ENCODE measurements around the gene DNASE2B. TPM values are rescaled to one million over a fixed set of nuclear protein-coding genes. Genes with fewer than 3 reads are reported as not detected.

Gene DNASE2B
- total RNA-seq, 1 experiment from 2014 or later, result not detected

- Histone ChIP-seq H2AFZ (ENCODE audit: low read length) (no peak overlapping the region), H4K8ac (replicated peaks; ENCODE audit: insufficient read length, low read depth, low read length) (no peak overlapping the region), H3K23me2 (ENCODE audit: insufficient read length, low read depth, low read length, poor library complexity, severe bottlenecking) (no peaks in the 10 kb centered on the region), H2BK120ac (ENCODE audit: low read depth, low read length, poor library complexity, severe bottlenecking) (no peak overlapping the region), H2BK15ac (ENCODE audit: low read depth, low read length) (no peak overlapping the region), H3K79me2 (ENCODE audit: insufficient read depth, low read length) (no peaks in the 10 kb centered on the region), H4K20me1 (ENCODE audit: control insufficient read depth, insufficient read depth, insufficient read length) (no peaks in the 10 kb centered on the region), H3K4me2 (ENCODE audit: insufficient read depth, insufficient read length, low read length) (no peak overlapping the region), H3K4ac (ENCODE audit: low read depth, low read length) (no peak overlapping the region), H4K5ac (ENCODE audit: insufficient read length, low read depth, low read length) (no peak overlapping the region), H3K56ac (ENCODE audit: insufficient read length, low read depth, low read length) (no peak overlapping the region), H3K18ac (ENCODE audit: insufficient read length, low read depth, low read length) (no peak overlapping the region), H3K27me3 (ENCODE audit: insufficient read depth, low read length) (no peaks in the 10 kb centered on the region), H3T11ph (ENCODE audit: low read length) (no peak overlapping the region), H2AK5ac (ENCODE audit: insufficient read length, low read length) (no peak overlapping the region), H4K91ac (ENCODE audit: insufficient read length, low read depth, low read length) (no peak overlapping the region), H3K23ac (ENCODE audit: insufficient read length, low read depth, low read length) (no peak overlapping the region), H3K27ac (ENCODE audit: insufficient read length, low read depth, low read length) (no peak overlapping the region), H3K9ac (ENCODE audit: extremely low read depth, insufficient read length, low read length) (no peak overlapping the region), H3K4me1 (ENCODE audit: insufficient read depth, low read length) (no peaks in the 10 kb centered on the region), H3K79me1 (ENCODE audit: insufficient read depth, low read depth, low read length, poor library complexity, severe bottlenecking) (no peaks in the 10 kb centered on the region), H3K14ac (ENCODE audit: insufficient read depth, low read length) (no peak overlapping the region), H3K9me3 (ENCODE audit: control insufficient read depth, low read depth, low read length) (no peaks in the 10 kb centered on the region), H2BK12ac (ENCODE audit: insufficient read length, low read depth, low read length) (no peak overlapping the region), H2BK5ac (ENCODE audit: insufficient read length, low read length) (no peak overlapping the region), H2BK20ac (ENCODE audit: low read depth, low read length, poor library complexity, severe bottlenecking) (no peak overlapping the region)
- WGBS (ENCODE audit: extremely low coverage, insufficient read length, low lambda C conversion rate), result no CpG with 5 or more reads among the region's 3 CpGs
- no peak for DNase-seq
- H3K27ac Mint-ChIP-seq, result no peak overlapping the region
- no peaks in the 10 kb centered on the region for H3K36me3 Mint-ChIP-seq (ENCODE audit: insufficient read depth in 1 of 3, low read depth in 3 of 3)
- no peaks in the 10 kb centered on the region for H3K27me3 Mint-ChIP-seq (ENCODE audit: low read depth)
- no peaks in the 10 kb centered on the region for H3K9me3 Mint-ChIP-seq
- H3K4me3 Mint-ChIP-seq, result no peak overlapping the region
- H3K4me1 Mint-ChIP-seq, result peaks cover 4 to 5% of the 10 kb centered on the region in 2 experiments; a peak in 3 of 4 replicates
- no peak for TF ChIP-seq CTCF (conservative IDR thresholded peaks at IDR 0.05)
These were observed 20.7 kb upstream of the DNASE2B start for GRCh38 chr1:84377480-84378095.

Measured in H9 (cell line).